HG03159 (cell line): Measurements from ENCODE around the gene CDH15.
"Not testable (repeated sequence)": the region's sequence is repeated elsewhere in the genome, so short reads cannot be mapped to it uniquely, and the experiment has no call there.

Experiments
- ATAC-seq: cut with Tn5 transposase; IDR thresholded peaks from one replicate; pipeline ENCODE4 v1.9.1; 2021; ENCODE audit warnings: mild to moderate bottlenecking, moderate library complexity; ENCODE audit not compliant: unreplicated experiment

CDH15 gene

GRCh38 chr16:89155184-89155679, 16.3 kb upstream of the CDH15 start:
- no peak for ATAC-seq

- ATAC-seq = no peak
Observed at GRCh38 chr16:89155851-89156739, 15.5 kb upstream of the CDH15 start.

DNA sequence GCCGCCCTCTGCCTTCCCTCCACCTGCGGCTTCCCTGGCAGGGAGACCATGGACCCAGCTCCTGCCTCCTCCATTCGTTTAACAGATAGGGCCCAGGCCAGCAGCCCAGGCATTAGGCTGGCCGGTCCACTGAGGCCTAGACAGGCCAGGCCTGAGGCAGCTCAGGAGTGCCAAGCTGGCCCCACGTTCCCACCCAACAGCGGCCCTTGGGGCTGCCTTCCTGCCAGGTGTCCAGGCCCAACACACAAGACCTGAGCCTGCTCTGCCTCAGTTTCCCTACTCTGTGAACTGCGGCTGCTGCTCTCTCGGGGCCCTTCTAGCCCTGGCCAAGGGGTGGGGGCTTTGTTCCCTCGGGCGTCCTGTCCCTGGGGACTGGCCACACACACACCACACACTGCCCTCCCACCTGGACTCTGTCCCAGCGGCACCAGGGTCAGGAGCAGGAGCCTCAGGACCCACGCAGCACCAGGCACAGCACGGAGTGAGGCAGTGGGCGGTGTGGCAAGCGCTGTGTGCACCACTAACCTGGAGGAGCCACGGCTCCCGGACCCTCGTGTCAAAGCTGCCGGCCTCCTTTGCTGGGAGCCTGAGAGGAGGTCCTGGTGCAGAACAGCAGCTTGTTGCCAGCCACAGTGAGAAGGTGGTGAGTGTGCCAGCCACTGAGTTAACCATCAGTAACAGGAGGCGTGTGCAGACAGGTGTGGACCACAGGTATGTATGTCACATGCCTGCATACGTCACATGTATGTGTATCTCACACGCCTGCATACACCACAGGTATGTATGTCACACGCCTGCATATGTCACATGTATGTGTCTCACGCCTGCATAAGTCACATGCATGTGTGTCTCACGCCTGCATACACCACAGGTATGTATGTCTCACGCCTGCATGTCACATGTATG, 14.6 kb upstream of the CDH15 start:
- ATAC-seq = no peak

GRCh38 chr16:89157778-89158177, 13.8 kb upstream of the CDH15 start:
- no peak for ATAC-seq

DNA sequence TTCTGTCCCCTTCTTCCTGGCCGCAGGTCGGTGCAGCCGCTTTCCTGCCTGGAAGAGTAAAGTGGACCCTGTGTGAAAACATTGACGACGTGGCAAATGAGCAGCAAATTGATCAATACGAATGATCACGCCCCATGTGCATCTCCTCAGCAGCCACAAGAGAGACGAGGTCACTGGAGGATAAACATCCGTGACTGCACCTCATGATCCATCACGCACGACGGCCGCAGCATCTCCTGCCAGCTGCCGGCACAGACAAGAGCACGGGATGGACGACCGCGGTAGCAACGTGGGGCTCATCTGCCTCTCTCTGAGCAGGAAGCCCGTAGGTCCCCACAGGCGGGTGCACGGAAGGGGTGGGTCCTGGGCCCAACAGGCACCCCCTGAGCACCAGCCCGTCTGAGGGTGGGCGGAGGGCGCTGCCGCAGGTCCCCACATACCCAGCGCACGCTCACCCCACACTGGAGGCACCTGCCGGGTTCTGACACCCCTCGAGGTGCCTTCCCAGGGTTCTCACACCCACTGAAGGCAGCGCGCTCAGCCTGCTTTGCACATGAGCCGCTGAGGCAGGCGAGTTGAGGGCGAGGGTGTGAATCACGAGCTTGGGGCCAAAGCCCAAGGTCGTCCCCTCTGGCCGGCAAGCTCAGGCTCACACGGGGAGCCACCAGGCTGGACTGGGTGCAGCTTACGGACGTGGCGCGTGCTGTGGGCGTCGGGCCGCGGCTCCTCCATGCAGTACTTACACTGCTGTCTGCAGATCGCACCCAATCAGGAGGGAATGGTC, 12.3 kb upstream of the CDH15 start:
- ATAC-seq = no peak

DNA sequence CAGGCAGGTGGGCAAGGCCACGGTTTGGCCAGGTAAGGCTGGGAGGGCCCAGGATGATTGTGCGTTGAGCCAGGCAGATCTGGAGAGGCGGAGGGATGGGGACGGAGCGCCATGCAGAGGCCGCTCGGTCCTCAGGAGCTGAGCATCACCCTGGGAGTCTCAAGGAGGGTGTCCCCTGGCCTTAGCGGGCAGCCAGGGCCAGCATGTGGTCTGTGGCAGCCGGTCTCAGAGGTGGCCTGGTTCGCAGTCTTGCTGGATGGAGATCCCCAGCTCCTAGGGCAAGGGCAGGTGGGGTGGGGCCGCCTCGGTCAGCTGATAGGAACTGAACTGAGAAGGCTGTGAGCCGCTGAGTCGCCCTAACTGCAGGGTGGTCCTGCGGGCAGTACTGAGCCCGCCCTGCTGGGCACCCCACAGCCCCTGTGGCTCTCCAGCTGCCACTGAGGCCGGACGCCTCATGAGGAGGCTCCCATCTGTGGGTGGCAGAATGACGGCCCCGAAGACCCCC, 11.6 kb upstream of the CDH15 start:
- no peak for ATAC-seq

GRCh38 chr16:89160977-89161701, 10.4 kb upstream of the CDH15 start:
- no peak for ATAC-seq

DNA sequence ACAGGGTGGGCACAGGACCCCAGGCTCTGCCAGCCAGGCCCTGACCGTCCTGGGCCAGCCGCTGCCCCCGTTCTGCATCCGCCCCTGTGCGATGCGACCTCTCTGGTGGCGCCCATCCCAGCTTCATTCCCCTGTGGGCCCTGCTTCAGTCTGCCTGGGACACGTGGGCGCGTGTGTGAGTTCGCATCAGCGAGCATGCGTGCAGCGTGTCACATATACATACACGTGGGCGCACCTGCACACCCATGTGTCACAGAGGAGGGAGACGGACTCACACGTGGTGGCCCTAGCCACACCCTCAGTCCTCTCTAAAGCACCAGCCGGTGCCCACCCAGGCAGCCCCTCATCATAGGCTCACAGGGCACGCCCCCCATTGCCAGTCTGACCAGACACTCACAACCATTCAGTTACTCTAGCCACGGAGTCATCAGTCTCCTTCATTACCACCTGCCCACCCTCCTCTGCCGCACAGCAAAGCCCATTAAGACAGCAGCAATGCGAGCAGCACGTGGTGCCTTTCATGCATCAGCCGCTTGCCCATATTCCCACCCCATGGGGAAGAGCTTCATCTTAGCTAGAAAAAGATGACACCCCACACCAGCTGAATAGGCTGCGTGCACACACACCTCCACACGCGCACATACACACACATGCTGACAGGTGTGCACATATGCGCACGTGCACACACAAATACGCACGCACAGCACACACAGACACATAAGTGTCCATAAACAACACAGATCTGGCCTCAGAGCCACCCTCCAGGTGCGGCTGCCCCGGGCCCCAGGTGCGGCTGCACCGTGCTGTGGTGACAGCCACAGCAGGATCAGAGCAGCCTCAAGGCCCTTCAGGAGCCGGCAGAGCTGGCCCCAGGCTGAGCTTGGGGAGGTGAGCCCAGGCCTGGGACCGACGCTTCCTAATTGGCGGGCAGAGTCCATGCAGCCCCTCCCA, 9.5 kb upstream of the CDH15 start:
- ATAC-seq = no peak

DNA sequence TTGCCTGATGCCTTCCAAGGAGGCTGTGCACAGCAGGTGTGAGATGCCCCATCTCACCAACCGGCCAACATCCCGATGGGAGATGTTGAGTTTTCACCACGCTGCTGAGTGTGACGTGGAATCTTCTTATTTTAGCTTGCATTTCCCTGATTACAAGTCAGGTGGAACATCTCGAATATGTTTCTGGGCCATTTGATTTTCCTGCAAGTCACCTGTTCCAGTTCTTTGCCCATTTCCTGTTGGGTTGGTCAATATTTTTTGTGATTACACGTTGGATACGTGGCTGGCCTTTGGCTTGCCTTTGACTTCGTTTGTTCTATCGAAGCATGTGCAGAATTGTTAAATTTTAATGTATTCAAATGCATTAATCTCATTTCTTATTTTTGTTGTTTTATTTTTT, 8.3 kb upstream of the CDH15 start:
- ATAC-seq = no peak

DNA sequence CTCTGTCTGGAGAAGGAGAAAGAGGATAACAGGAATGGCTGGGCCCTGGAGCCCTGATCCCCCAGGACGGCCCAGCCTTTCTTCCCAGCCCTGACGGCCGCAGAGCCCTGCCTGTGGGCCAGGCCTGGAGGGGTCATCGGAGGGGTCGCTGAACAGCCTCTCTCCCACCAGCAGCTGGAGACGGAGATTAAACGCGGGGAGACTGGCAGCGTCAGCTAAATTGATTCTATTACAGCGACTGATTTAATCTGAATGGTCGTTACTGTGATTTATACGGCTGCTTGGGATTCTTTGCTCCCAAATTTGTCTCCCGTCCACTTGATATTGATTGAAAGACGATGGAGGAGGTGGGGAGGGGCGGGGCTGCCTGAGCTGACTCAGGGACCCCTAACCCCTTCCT, 7.1 kb upstream of the CDH15 start:
- ATAC-seq = no peak

DNA sequence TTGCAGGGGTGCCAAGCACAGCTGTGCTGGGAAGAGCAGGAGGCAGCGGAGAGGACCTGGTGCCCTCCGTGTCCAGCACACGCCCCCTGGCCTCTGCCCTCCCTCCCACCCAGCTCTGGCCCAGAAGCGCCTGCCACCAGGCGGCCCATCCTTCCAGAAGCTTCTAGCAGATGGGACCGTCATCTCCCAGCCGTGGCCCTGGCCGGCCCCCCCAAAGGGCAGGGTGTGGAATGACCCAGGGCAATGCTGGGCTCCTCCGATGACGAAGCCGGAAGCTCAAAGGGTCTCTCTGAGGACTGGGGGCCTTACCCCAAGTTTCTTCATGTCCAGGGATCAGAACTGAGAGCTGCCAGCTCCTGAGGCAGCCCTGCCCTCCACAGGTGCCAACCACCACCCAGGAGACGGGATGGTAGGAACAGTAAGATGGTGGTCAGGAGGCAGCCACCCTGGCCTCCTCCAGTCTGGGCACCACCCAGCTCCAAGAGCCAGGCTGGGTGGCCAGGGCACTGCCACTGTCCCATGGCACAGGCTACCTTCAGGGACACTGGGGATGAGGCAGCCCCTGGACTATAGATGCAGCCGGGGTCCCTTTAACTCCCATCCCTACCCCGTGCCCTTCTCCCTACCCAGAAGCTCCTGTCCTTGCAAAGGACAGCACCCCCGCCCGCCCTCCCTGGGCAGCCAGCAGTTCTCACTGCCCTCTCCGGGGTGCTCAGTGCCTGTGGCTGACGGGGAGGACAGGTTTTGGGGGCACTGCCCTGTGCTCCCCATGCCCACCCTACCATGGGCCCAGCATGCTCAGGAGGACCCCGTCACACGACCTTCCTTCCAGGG, 6.5 kb upstream of the CDH15 start:
- ATAC-seq = no peak

DNA sequence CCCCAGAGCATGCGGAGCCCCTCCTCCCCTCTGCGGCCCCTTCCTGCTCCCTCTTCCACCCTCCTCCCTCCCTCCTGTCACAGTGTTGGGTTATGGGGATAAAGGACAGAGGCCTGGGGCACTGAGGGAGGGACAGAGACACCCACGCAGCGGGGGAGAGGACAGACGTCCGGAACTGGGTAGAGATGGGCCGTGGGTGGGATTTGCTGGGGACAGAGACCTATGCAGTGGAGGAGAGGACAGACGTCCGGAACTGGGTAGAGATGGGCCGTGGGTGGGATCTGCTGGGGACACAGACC, 5.9 kb upstream of the CDH15 start:
- not testable (repeated sequence) for ATAC-seq

- no peak for ATAC-seq
Observed at GRCh38 chr16:89166696-89167424, 4.7 kb upstream of the CDH15 start.

DNA sequence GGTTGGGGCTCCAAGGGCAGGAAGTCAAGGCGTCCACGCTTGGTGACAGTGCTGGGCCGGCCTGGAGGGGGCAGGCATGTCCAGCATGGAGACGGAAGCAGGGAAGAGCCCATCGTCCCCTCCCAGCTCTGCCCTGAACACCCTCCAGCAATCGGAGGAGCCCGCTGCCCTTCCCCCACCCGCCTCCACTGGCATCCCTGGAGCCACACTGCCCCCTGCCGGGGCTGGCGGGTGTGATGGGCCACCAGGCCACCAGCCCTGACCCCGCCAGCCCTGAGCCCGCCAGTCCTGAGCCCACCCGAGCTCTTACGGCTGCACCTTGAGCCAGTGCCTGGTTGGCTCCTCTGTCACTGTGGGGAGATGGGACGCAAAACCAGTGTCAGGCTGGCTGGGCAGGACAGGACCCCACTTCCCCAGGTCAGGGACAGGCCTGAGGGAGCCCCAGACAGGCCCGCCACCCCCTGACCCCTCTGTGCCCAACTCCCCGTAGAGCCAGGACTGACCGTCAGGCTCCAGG, 4.1 kb upstream of the CDH15 start:
- ATAC-seq = no peak

DNA sequence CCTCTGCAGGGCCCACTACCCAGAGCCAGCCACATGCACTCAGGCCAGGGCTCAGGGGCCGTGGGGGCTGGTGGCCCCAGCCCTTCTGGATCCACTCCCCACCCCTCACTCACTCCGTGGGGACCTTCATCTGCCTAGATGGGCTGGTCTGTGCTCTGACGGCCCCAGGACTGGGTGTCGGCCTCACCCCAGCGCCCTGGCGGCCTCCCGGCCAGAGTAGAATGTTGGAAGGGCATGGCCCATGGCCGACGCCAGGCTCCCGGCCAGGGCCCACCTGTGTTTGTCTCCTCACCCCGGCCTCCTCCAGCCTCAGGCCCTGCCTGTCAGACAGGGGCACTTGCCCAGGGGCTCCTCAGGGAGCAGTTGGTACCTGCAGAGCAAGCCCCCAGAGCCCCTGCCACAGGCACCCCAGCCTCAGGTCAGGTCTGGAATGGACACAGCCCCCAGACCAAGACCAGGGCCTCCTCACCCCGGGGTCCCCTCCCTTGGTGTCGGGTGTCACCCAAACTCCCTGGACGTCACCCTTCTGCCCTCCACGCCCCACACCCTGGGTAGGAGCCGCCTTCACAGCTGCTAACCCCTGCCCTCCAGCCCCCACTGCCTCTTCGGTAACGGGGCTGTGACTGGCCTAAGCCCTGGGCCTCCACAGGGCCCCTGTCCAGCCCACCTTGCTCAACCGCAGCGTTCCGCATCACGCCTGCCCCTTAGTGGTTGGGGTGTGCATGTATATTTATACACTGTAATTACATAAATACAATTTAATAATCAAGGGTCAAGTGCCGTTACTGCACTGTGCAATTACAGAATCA, 3.0 kb upstream of the CDH15 start:
- ATAC-seq = no peak

DNA sequence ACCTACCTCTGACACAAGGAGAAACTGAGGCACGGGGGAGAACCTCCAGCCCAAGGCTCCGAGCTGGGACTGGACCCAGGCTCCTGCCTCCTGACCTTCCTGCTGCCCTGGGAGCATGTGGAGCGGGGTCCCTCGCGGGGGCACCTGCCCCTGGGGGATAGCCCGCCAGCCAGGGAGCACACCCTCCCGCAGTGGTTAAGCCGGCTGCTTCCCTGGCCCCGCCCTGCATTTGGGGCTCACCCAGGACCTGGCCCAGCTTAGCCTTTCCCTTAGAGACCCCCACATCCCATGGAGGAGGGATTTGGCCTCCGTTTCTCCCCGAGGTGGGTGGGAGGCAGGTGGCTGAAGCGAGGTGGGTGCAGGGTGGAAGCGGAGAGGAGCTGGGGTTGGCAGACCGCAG, 1.8 kb upstream of the CDH15 start:
- ATAC-seq = no peak
